Upper lobe of right lung (tissue), 1 donor: ENCODE data around the gene CNTNAP2. TPM values are rescaled to one million over a fixed set of nuclear protein-coding genes. Genes with fewer than 3 reads are reported as not detected.

Experiments
- ATAC-seq: fragments of 200-7000 bp; cut with Tn5 transposase; one replicate; pipeline ENCODE4 v1.9.1; 2020; ENCODE audit warnings: mild to moderate bottlenecking, moderate library complexity
- DNase-seq: peaks from one replicate; pipeline ENCODE4 v3.0.0-alpha.2; 2020
- H3K27ac ChIP-seq: fragments of 200-600 bp; one replicate; pipeline ENCODE4 v1.8.0; 2022
- H3K27me3 ChIP-seq: fragments of 200-600 bp; one replicate; pipeline ENCODE4 v1.8.0; 2022; ENCODE audit warnings: mild to moderate bottlenecking
- H3K36me3 ChIP-seq: fragments of 200-600 bp; one replicate; pipeline ENCODE4 v1.8.0; 2022
- H3K4me1 ChIP-seq: fragments of 200-600 bp; one replicate; pipeline ENCODE4 v1.8.0; 2022
- H3K4me3 ChIP-seq: fragments of 200-600 bp; one replicate; pipeline ENCODE4 v1.8.0; 2022; ENCODE audit warnings: mild to moderate bottlenecking
- H3K9me3 ChIP-seq: fragments of 200-600 bp; one replicate; pipeline ENCODE4 v1.8.0; 2022
- CTCF ChIP-seq: fragments of 200-600 bp; IDR thresholded peaks from one replicate; pipeline ENCODE4 v1.8.0; 2022; ENCODE audit warnings: antibody characterized with exemption
- intact Hi-C: fragments of 100-400 bp; cut with DNase I; formaldehyde crosslinking; loops from one replicate; pipeline ENCODE4 v1.11.0; 2022
- total RNA-seq: library from RNA; stranded (reverse); fragmentation: NEBNext Ultra II Directional; extraction: Animal tissue kit (Norgen Biotek cat#: 25700); gene quantifications from one replicate; pipeline ENCODE4 v1.2.1, GENCODE V29; 2021
- donor health status: DM: no; HTN: yes; CAD: no; lungs with severe emphysema.

The CNTNAP2 gene
- total RNA-seq, 1 donor from 2014 or later, result 0.41 TPM

- TF ChIP-seq CTCF, result no peak
- no peak overlapping the region for H3K27ac ChIP-seq
- no peaks in the 10 kb centered on the region for H3K27me3 ChIP-seq
- no peak overlapping the region for H3K4me3 ChIP-seq
- no peaks in the 10 kb centered on the region for H3K4me1 ChIP-seq
- no peaks in the 10 kb centered on the region for H3K36me3 ChIP-seq
- intact Hi-C loops, result no loop called here
- DNase-seq (no peak), ATAC-seq (no peak)
- no peaks in the 10 kb centered on the region for H3K9me3 ChIP-seq
Observed at GRCh38 chr7:146858690-146859089, 742.1 kb downstream of the CNTNAP2 start.

- Histone ChIP-seq H3K27me3 (no peaks in the 10 kb centered on the region), H3K9me3 (no peaks in the 10 kb centered on the region), H3K4me3 (no peak overlapping the region), H3K4me1 (no peaks in the 10 kb centered on the region), H3K27ac (no peak overlapping the region), H3K36me3 (no peaks in the 10 kb centered on the region)
- ATAC-seq (no peak), DNase-seq (no peak)
- no peak for TF ChIP-seq CTCF
- intact Hi-C loops, result no loop called here
Observed at GRCh38 chr7:146861701-146862100, 745.1 kb downstream of the CNTNAP2 start.

GRCh38 chr7:146862415-146862814 is 745.8 kb downstream of the CNTNAP2 start:
- no peak overlapping the region for H3K27ac ChIP-seq
- TF ChIP-seq CTCF, result no peak
- DNase-seq (no peak), ATAC-seq (no peak)
- no peaks in the 10 kb centered on the region for H3K9me3 ChIP-seq
- H3K4me1 ChIP-seq, result no peaks in the 10 kb centered on the region
- no peaks in the 10 kb centered on the region for H3K36me3 ChIP-seq
- no peak overlapping the region for H3K4me3 ChIP-seq
- intact Hi-C loops, result no loop called here
- no peaks in the 10 kb centered on the region for H3K27me3 ChIP-seq

GRCh38 chr7:146864644-146865043 is 748.0 kb downstream of the CNTNAP2 start:
- Histone ChIP-seq H3K9me3 (no peaks in the 10 kb centered on the region), H3K4me1 (no peaks in the 10 kb centered on the region), H3K4me3 (no peak overlapping the region), H3K27ac (no peak overlapping the region), H3K27me3 (no peaks in the 10 kb centered on the region), H3K36me3 (no peaks in the 10 kb centered on the region)
- DNase-seq (no peak), ATAC-seq (no peak)
- intact Hi-C loops, result no loop called here
- TF ChIP-seq CTCF, result no peak

GRCh38 chr7:146865696-146866095 is 749.1 kb downstream of the CNTNAP2 start:
- no peaks in the 10 kb centered on the region for H3K4me1 ChIP-seq
- intact Hi-C loops, result no loop called here
- no peak overlapping the region for H3K27ac ChIP-seq
- DNase-seq (no peak), ATAC-seq (no peak)
- H3K9me3 ChIP-seq, result no peaks in the 10 kb centered on the region
- H3K36me3 ChIP-seq, result no peaks in the 10 kb centered on the region
- H3K4me3 ChIP-seq, result no peak overlapping the region
- TF ChIP-seq CTCF, result no peak
- H3K27me3 ChIP-seq, result no peaks in the 10 kb centered on the region

GRCh38 chr7:146874722-146875121 is 758.1 kb downstream of the CNTNAP2 start:
- ATAC-seq, result no peak

More at GRCh38 chr7:146874722-146875121, 758.1 kb downstream of the CNTNAP2 start:
- no peak for TF ChIP-seq CTCF
- H3K4me1 ChIP-seq, result no peaks in the 10 kb centered on the region
- intact Hi-C loops, result no loop called here
- H3K4me3 ChIP-seq, result no peak overlapping the region
- H3K9me3 ChIP-seq, result no peaks in the 10 kb centered on the region
- no peaks in the 10 kb centered on the region for H3K27me3 ChIP-seq
- H3K27ac ChIP-seq, result no peak overlapping the region
- DNase-seq, result no peak
- H3K36me3 ChIP-seq, result no peaks in the 10 kb centered on the region
